LNCaP clone FGC (cell line): Measurements from ENCODE around the gene SLC6A19.

Experiments
- DNase-seq: peaks from one replicate; pipeline ENCODE4 v3.0.0-alpha.2; 2011; ENCODE audit warnings: low read depth
- H3K4me3 ChIP-seq: 2 replicates; pipeline ENCODE4 v1.5.1; 2011; ENCODE audit warnings: mild to moderate bottlenecking, low read depth, low read length, control low read depth
- CTCF ChIP-seq: IDR thresholded peaks from 2 replicates; pipeline ENCODE4 v1.5.1; 2012; ENCODE audit warnings: mild to moderate bottlenecking; ENCODE audit not compliant: control insufficient read depth, insufficient read depth; ENCODE audit errors: extremely low read depth

The SLC6A19 gene

GRCh38 chr5:1172670-1173404 lies 28.6 kb upstream of the SLC6A19 start:
- H3K4me3 ChIP-seq = no peak overlapping the region
- TF ChIP-seq CTCF = no peak
- DNase-seq = no peak

DNA sequence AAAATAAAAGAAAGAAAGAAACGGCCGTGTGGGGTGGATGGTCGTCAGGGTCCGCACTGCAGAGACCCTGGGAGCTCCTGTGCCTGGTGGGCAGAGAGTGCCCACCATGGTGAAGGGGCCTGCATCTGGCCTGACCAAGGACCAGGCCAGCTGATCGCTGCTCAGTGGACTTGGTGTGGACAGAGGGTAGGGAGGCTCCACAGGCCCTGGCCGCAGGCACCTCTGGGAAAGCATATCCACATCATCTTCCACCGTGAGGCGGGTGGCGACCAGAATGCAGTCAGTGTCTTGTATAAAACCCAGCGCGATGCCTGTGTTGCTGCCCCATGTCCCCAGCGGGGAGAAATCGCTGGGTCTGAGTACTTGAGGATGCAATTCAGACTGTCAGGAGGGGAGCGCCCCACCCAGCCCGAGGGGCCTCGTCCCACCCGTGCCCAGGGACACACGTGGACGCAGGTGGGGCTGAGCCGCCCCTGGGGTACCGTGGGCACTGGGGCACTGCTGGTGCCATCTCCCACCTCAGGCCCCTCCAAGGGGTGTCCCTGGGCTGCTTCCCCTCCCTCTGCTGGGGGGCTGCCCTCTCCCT lies 27.8 kb upstream of the SLC6A19 start:
- no peak for DNase-seq
- TF ChIP-seq CTCF = no peak
- no peak overlapping the region for H3K4me3 ChIP-seq

DNA sequence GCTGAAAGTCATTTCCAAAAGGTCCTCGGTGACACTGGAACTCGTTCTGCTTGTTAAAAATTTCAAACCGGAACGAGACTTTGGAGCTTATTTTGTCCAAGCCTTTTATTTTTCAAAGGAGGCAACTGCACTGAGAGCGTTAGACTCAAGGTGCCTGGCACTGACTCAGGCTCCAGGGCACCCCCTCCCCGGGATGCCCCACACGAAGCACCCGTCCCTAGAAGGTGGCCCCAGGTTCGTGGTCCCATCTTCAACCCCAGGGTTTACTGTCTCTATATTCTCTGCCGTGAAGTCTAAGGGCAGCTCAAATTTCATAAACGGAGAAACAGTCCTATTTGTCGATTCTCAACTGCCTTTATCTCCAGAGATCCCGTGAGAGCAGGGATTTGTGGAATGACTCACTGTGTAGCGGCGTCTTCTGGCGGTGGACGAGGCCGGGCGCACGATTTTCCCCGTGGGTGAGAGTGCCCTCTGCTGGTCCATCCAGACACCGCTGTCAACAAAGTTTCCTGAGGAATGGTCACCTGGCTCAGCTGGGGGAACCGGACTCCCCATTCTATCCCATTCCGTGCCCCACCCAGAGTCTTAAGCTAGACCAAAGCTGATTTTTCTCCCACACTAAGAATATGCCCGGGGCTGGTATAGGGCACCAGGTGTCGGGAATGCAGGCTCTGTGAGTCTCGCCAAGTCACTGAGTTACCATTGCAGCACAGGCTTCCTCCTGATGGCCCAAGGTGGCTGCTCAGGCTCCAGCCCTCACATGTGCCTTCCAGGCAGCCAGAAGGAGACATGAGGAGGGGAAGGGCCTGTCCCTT lies 27.1 kb upstream of the SLC6A19 start:
- peak; percentile 91 for TF ChIP-seq CTCF
- DNase-seq = peak; percentile 63
- H3K4me3 ChIP-seq = no peak overlapping the region

DNA sequence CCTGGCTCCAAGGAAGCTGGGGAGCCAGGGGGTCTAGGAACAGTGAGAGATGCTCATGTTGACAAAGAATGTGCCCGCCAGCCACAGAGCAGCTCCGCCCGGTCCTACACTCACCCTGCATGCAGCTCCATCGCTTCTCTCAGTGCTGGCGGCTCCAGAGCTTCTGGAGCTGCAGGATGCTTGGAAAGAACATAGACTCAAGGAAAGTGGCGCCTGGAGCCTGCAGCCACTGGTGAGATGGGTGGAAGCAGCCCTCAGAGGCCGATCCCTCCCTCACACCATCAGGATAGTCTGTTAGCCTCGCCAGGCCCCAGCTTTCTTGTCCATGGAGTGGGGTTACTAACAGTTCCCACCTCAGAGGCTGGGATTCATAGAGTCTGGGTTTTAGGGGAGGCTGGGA lies 26.4 kb upstream of the SLC6A19 start:
- H3K4me3 ChIP-seq = no peak overlapping the region
- no peak for TF ChIP-seq CTCF
- DNase-seq = no peak

GRCh38 chr5:1175801-1176472 lies 25.5 kb upstream of the SLC6A19 start:
- DNase-seq = no peak
- no peak for TF ChIP-seq CTCF
- H3K4me3 ChIP-seq = no peak overlapping the region

GRCh38 chr5:1176473-1177391 lies 24.7 kb upstream of the SLC6A19 start:
- no peak overlapping the region for H3K4me3 ChIP-seq
- no peak for DNase-seq
- no peak for TF ChIP-seq CTCF
